HG03045 (cell line): Measurements from ENCODE around the gene ABLIM2.
A peak's percentile ranks its signal among the peaks of the same experiment; 100 is the strongest.

Experiments used
- ATAC-seq: cut with Tn5 transposase; IDR thresholded peaks from one replicate; pipeline ENCODE4 v1.9.1; 2021; ENCODE audit warnings: mild to moderate bottlenecking, moderate library complexity; ENCODE audit not compliant: unreplicated experiment

The ABLIM2 gene

GRCh38 chr4:8177552-8177951 lies 18.9 kb upstream of the ABLIM2 start:
- ATAC-seq, result no peak

- no peak for ATAC-seq
Measured at GRCh38 chr4:8176547-8177399, 18.2 kb upstream of the ABLIM2 start.

GRCh38 chr4:8175686-8176085 lies 17.1 kb upstream of the ABLIM2 start:
- ATAC-seq, result no peak

GRCh38 chr4:8174970-8175369 lies 16.4 kb upstream of the ABLIM2 start:
- no peak for ATAC-seq

- no peak for ATAC-seq
Measured at GRCh38 chr4:8173492-8174242, 15.1 kb upstream of the ABLIM2 start.

GRCh38 chr4:8171984-8172924 lies 13.6 kb upstream of the ABLIM2 start:
- peak; percentile 86 for ATAC-seq

- no peak for ATAC-seq
Measured at GRCh38 chr4:8171266-8171665, 12.7 kb upstream of the ABLIM2 start.

- no peak for ATAC-seq
Measured at GRCh38 chr4:8170341-8170740, 11.7 kb upstream of the ABLIM2 start.

GRCh38 chr4:8169763-8170162 lies 11.2 kb upstream of the ABLIM2 start:
- ATAC-seq, result no peak

GRCh38 chr4:8168832-8169598 lies 10.4 kb upstream of the ABLIM2 start:
- no peak for ATAC-seq

- no peak for ATAC-seq
Measured at GRCh38 chr4:8168232-8168631, 9.6 kb upstream of the ABLIM2 start.

GRCh38 chr4:8167815-8168214 lies 9.2 kb upstream of the ABLIM2 start:
- no peak for ATAC-seq

- ATAC-seq, result no peak
Measured at GRCh38 chr4:8167291-8167690, 8.7 kb upstream of the ABLIM2 start.

- no peak for ATAC-seq
Measured at GRCh38 chr4:8165374-8165896, 6.8 kb upstream of the ABLIM2 start.

- no peak for ATAC-seq
Measured at GRCh38 chr4:8164687-8165086, 6.1 kb upstream of the ABLIM2 start.

- ATAC-seq, result no peak
Measured at GRCh38 chr4:8164194-8164565, 5.6 kb upstream of the ABLIM2 start.

- ATAC-seq, result no peak
Measured at GRCh38 chr4:8163436-8164193, 5.0 kb upstream of the ABLIM2 start.

GRCh38 chr4:8163026-8163425 lies 4.4 kb upstream of the ABLIM2 start:
- no peak for ATAC-seq

- ATAC-seq, result no peak
Measured at GRCh38 chr4:8162625-8163024, 4.0 kb upstream of the ABLIM2 start.
